Esophagus muscularis mucosa (tissue), 4 donors: ENCODE measurements around the gene SRSF3. TPM values are rescaled to one million over a fixed set of nuclear protein-coding genes. Genes with fewer than 3 reads are reported as not detected.

Experiments used
- DNase-seq: peaks from one replicate; pipeline ENCODE4 v3.0.0-alpha.2; 2017; ENCODE audit errors: extremely low spot score
- H3K27ac ChIP-seq, 4 donors: fragments of 200-600 bp; sonication (generic); replicated peaks in 1 of 4; 1 replicate in 3 of 4; 2 replicates in 1 of 4; pipeline ENCODE4 v1.5.1; 2016 to 2019; ENCODE audit warnings: mild to moderate bottlenecking in 1 of 4
- H3K27me3 ChIP-seq, 4 donors: fragments of 200-600 bp; sonication (generic); one replicate each; pipeline versions ENCODE4 v1.5.1 to v1.6.0; 2016 to 2019
- H3K36me3 ChIP-seq, 4 donors: fragments of 200-600 bp; sonication (generic); one replicate each; pipeline ENCODE4 v1.5.1; 2016 to 2019
- H3K4me1 ChIP-seq, 4 donors: fragments of 200-600 bp; sonication (generic); one replicate each; pipeline ENCODE4 v1.5.1; 2016 to 2019
- H3K4me3 ChIP-seq, 4 donors: fragments of 200-600 bp; sonication (generic); 1 replicate in 2 of 4; 2 replicates in 2 of 4; pipeline ENCODE4 v1.5.1; 2016 to 2019; ENCODE audit warnings: mild to moderate bottlenecking in 4 of 4, moderate library complexity in 1 of 4
- H3K9me3 ChIP-seq, 4 donors: fragments of 200-600 bp; sonication (generic); 1 replicate in 3 of 4; 2 replicates in 1 of 4; pipeline ENCODE4 v1.5.1; 2016 to 2019
- CTCF ChIP-seq, 3 experiments: fragments of 200-600 bp in 2 of 3; fragments of 450-650 bp in 1 of 3; sonication (generic) in 2 of 3; IDR thresholded peaks; one replicate each; pipeline ENCODE4 v1.5.1; 2017 to 2019; ENCODE audit warnings: antibody characterized with exemption in 3 of 3, mild to moderate bottlenecking in 2 of 3, moderate library complexity in 1 of 3
- EP300 ChIP-seq: sonication (generic); formaldehyde crosslinking; IDR thresholded peaks from one replicate; pipeline ENCODE4 v1.6.1; 2017; ENCODE audit warnings: antibody characterized with exemption
- POLR2A ChIP-seq: fragments of 450-650 bp; IDR thresholded peaks from one replicate; pipeline ENCODE4 v1.6.1; 2017; ENCODE audit warnings: antibody characterized with exemption, moderate library complexity, mild to moderate bottlenecking, low read depth
- POLR2AphosphoS5 ChIP-seq, 2 donors: sonication (generic); formaldehyde crosslinking; IDR thresholded peaks; one replicate each; pipeline ENCODE4 v1.6.1; 2017; ENCODE audit warnings: antibody characterized with exemption in 2 of 2
- WGBS: methylation state at CpG from one replicate; pipeline ENCODE4 v1.1.5; 2018; 5-methylcytosine and 5-hydroxymethylcytosine counted together
- intact Hi-C: fragments of 100-400 bp; cut with DNase I; formaldehyde crosslinking; loops from one replicate; pipeline ENCODE4 v1.15.1; 2023
- total RNA-seq, 4 donors: library from RNA; depleted of rRNA; stranded (reverse); fragments of >200 nt; gene quantifications; one replicate each; pipeline versions ENCODE4 v1.1.0 to v1.2.1, GENCODE V29; 2016

Gene SRSF3
- total RNA-seq, 4 donors from 2014 or later: 149 to 226 (median 180) TPM

DNA sequence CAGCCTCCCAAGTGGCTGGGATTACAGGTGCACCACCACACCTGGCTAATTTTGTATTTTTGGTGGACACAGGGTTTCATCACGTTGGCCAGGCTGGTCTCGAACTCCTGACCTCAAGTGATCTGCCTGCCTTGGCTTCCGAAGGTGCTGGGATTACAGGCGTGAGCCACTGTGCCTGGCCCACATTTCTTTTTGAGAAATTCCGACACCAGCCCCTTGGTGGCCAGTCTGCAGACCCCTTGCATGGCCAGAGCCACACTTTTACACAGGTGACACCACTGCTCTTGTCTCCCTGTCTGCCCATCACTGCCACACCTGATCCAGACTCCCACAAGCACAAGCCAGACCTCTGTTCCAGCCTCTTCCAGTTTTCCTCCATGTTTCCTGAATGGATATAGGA lies 33.0 kb downstream of the SRSF3 start:
- Histone ChIP-seq H3K36me3 (no peaks in the 10 kb centered on the region), H3K27me3 (no peaks in the 10 kb centered on the region), H3K27ac (peak overlapping the region; percentile 62 to 73 (median 72)), H3K9me3 (no peaks in the 10 kb centered on the region), H3K4me3 (no peak overlapping the region), H3K4me1 (peaks cover 43 to 61% (median 54%) of the 10 kb centered on the region in 4 donors)
- intact Hi-C loops: loop anchor here (10.0 kb wide), 1 partner anchor 228 kb away; no protein-coding TSS in a partner anchor
- no peak for DNase-seq
- TF ChIP-seq CTCF (IDR thresholded peaks at IDR 0.05) (no peak), POLR2A (no peak), POLR2AphosphoS5 (IDR thresholded peaks at IDR 0.05) (no peak), EP300 (no peak)
- WGBS: 86% methylated on average over 5 of the region's 5 CpGs

GRCh38 chr6:36627801-36628246 lies 33.7 kb downstream of the SRSF3 start:
- WGBS: 18% methylated on average over 4 of the region's 4 CpGs
- intact Hi-C loops: loop anchor here (10.0 kb wide), 1 partner anchor 227 kb away; no protein-coding TSS in a partner anchor
- no peaks in the 10 kb centered on the region for H3K36me3 ChIP-seq
- no peaks in the 10 kb centered on the region for H3K9me3 ChIP-seq
- peak overlapping the region in 3 of 4 donors; percentile 0 to 20 (median 18) for H3K4me3 ChIP-seq
- peak overlapping the region; percentile 62 to 73 (median 72) for H3K27ac ChIP-seq
- peaks cover 39 to 61% (median 49%) of the 10 kb centered on the region in 4 donors for H3K4me1 ChIP-seq
- no peak for TF ChIP-seq POLR2A
- no peak for TF ChIP-seq EP300
- no peak for TF ChIP-seq CTCF (IDR thresholded peaks at IDR 0.05)
- TF ChIP-seq POLR2AphosphoS5 (IDR thresholded peaks at IDR 0.05): peak; percentile 58 to 72
- DNase-seq: no peak
- H3K27me3 ChIP-seq: no peaks in the 10 kb centered on the region

GRCh38 chr6:36629784-36630183 lies 35.6 kb downstream of the SRSF3 start:
- no peak for DNase-seq
- TF ChIP-seq POLR2A (no peak), POLR2AphosphoS5 (IDR thresholded peaks at IDR 0.05) (no peak)
- Histone ChIP-seq H3K4me3 (no peak overlapping the region), H3K36me3 (no peaks in the 10 kb centered on the region), H3K9me3 (no peaks in the 10 kb centered on the region), H3K27me3 (no peaks in the 10 kb centered on the region), H3K4me1 (peaks cover 31 to 47% (median 37%) of the 10 kb centered on the region in 4 donors), H3K27ac (peak overlapping the region in 3 of 4 donors; percentile 64 to 73 (median 73))
- WGBS: 94% methylated on average over 10 of the region's 11 CpGs
- intact Hi-C loops: loop anchor here (10.0 kb wide), 1 partner anchor 225 kb away; no protein-coding TSS in a partner anchor

GRCh38 chr6:36631326-36632011 lies 37.3 kb downstream of the SRSF3 start:
- 84% methylated on average over 12 of the region's 14 CpGs for WGBS
- Histone ChIP-seq H3K36me3 (no peaks in the 10 kb centered on the region), H3K27ac (no peak overlapping the region), H3K4me1 (peaks cover 26 to 33% (median 28%) of the 10 kb centered on the region in 4 donors), H3K27me3 (no peaks in the 10 kb centered on the region), H3K9me3 (no peaks in the 10 kb centered on the region), H3K4me3 (no peak overlapping the region)
- no peak for TF ChIP-seq EP300
- TF ChIP-seq POLR2A: no peak
- TF ChIP-seq POLR2AphosphoS5 (IDR thresholded peaks at IDR 0.05): no peak
- TF ChIP-seq CTCF (IDR thresholded peaks at IDR 0.05): no peak
- DNase-seq: no peak
- intact Hi-C loops: no loop called here

- Histone ChIP-seq H3K27ac (no peak overlapping the region), H3K9me3 (no peaks in the 10 kb centered on the region), H3K27me3 (no peaks in the 10 kb centered on the region), H3K4me3 (no peak overlapping the region), H3K4me1 (peaks cover 10 to 14% (median 13%) of the 10 kb centered on the region in 4 donors), H3K36me3 (no peaks in the 10 kb centered on the region)
- intact Hi-C loops: no loop called here
- WGBS: 91% methylated on average over 6 of the region's 6 CpGs
- TF ChIP-seq POLR2A: no peak
- TF ChIP-seq EP300: no peak
- TF ChIP-seq CTCF (IDR thresholded peaks at IDR 0.05): no peak
- TF ChIP-seq POLR2AphosphoS5 (IDR thresholded peaks at IDR 0.05): no peak
- DNase-seq: no peak
Observed at GRCh38 chr6:36633370-36633769, 39.2 kb downstream of the SRSF3 start.
